ENCODE results near the gene ZNF648. TPM values are rescaled to one million over a fixed set of nuclear protein-coding genes. Genes with fewer than 3 reads are reported as not detected.
"Not testable (repeated sequence)": the region's sequence is repeated elsewhere in the genome, so short reads cannot be mapped to it uniquely, and the experiment has no call there.

Gene ZNF648
- total RNA-seq, 1 donor from 2014 or later: not detected

GRCh38 chr1:182098301-182098700, 36.8 kb upstream of the ZNF648 start:
- Histone ChIP-seq H3K9me3 (no peaks in the 10 kb centered on the region), H3K36me3 (no peaks in the 10 kb centered on the region), H3K27me3 (no peaks in the 10 kb centered on the region), H3K4me1 (no peaks in the 10 kb centered on the region), H3K4me3 (no peak overlapping the region), H3K27ac (no peak overlapping the region)
- no peak for DNase-seq (ENCODE audit: low spot score in 2 of 2)
- intact Hi-C loops (cut with DNase I): no loop called here
- TF ChIP-seq CTCF (IDR thresholded peaks at IDR 0.05): no peak

GRCh38 chr1:182095946-182096345, 34.4 kb upstream of the ZNF648 start:
- Histone ChIP-seq H3K9me3 (no peaks in the 10 kb centered on the region), H3K4me1 (no peaks in the 10 kb centered on the region), H3K4me3 (no peak overlapping the region), H3K36me3 (no peaks in the 10 kb centered on the region), H3K27ac (no peak overlapping the region), H3K27me3 (no peaks in the 10 kb centered on the region)
- intact Hi-C loops (cut with DNase I): no loop called here
- no peak for TF ChIP-seq CTCF (IDR thresholded peaks at IDR 0.05)
- no peak for DNase-seq (ENCODE audit: low spot score in 2 of 2)

GRCh38 chr1:182094514-182095005, 33.0 kb upstream of the ZNF648 start:
- intact Hi-C loops (cut with DNase I); H3K9me3 ChIP-seq; DNase-seq (ENCODE audit: low spot score in 2 of 2); H3K36me3 ChIP-seq; H3K4me1 ChIP-seq; H3K27ac ChIP-seq; H3K27me3 ChIP-seq; H3K4me3 ChIP-seq: not testable (repeated sequence)

GRCh38 chr1:182093781-182094180, 32.3 kb upstream of the ZNF648 start:
- Histone ChIP-seq H3K27me3 (no peaks in the 10 kb centered on the region), H3K4me1 (no peaks in the 10 kb centered on the region), H3K27ac (no peak overlapping the region), H3K36me3 (no peaks in the 10 kb centered on the region), H3K9me3 (no peaks in the 10 kb centered on the region), H3K4me3 (no peak overlapping the region)
- no peak for TF ChIP-seq CTCF (IDR thresholded peaks at IDR 0.05)
- no peak for DNase-seq (ENCODE audit: low spot score in 2 of 2)
- intact Hi-C loops (cut with DNase I): no loop called here

- Histone ChIP-seq H3K4me3 (no peak overlapping the region), H3K27me3 (no peaks in the 10 kb centered on the region), H3K27ac (no peak overlapping the region), H3K4me1 (no peaks in the 10 kb centered on the region), H3K9me3 (no peaks in the 10 kb centered on the region), H3K36me3 (no peaks in the 10 kb centered on the region)
- no peak for TF ChIP-seq CTCF (IDR thresholded peaks at IDR 0.05)
- intact Hi-C loops (cut with DNase I): no loop called here
- DNase-seq (ENCODE audit: low spot score in 2 of 2): no peak
Observed at GRCh38 chr1:182092336-182092735, 30.8 kb upstream of the ZNF648 start.

GRCh38 chr1:182091083-182091482, 29.6 kb upstream of the ZNF648 start:
- TF ChIP-seq CTCF (IDR thresholded peaks at IDR 0.05): no peak
- intact Hi-C loops (cut with DNase I): no loop called here
- no peak for DNase-seq (ENCODE audit: low spot score in 2 of 2)
- no peaks in the 10 kb centered on the region for H3K36me3 ChIP-seq
- H3K27me3 ChIP-seq: no peaks in the 10 kb centered on the region
- H3K9me3 ChIP-seq: no peaks in the 10 kb centered on the region
- H3K4me3 ChIP-seq: no peak overlapping the region
- no peak overlapping the region for H3K27ac ChIP-seq
- H3K4me1 ChIP-seq: no peaks in the 10 kb centered on the region
